H1 (cell line): ENCODE measurements around the gene CLVS2. TPM values are rescaled to one million over a fixed set of nuclear protein-coding genes. Genes with fewer than 3 reads are reported as not detected.

Experiments
- CTCF ChIA-PET: fragments of 300-600 bp; sonication (Branson Sonifier 250); formaldehyde crosslinking; loops from one replicate; lab custom pipeline; 2021; ENCODE audit not compliant: partially characterized antibody; lab: Charles Lee
- POLR2A ChIA-PET: fragments of 300-600 bp; sonication (Branson Sonifier 250); formaldehyde crosslinking; loops from one replicate; lab custom pipeline; 2021; ENCODE audit warnings: inconsistent platforms; ENCODE audit not compliant: partially characterized antibody; lab: Charles Lee
- DNase-seq, 2 experiments: peaks; one replicate each; pipeline versions ENCODE4 v3.0.0 to v3.0.0-alpha.2; 2010 to 2022; ENCODE audit warnings: low spot score in 2 of 2, low read depth in 1 of 2, mixed read lengths in 1 of 2
- FAIRE-seq: peaks from 2 replicates; lab custom pipeline; 2011; peaks lifted over from hg19 to GRCh38; lab: Jason Lieb, UNC
- H2AFZ ChIP-seq: 2 replicates; pipeline ENCODE4 v1.8.1; 2012; ENCODE audit warnings: low read length, inconsistent platforms
- H2AK5ac ChIP-seq: 2 replicates; pipeline ENCODE4 v1.6.1; 2013; ENCODE audit warnings: low read depth, low read length
- H2BK120ac ChIP-seq: replicated peaks from 2 replicates; pipeline ENCODE3; 2013; ENCODE audit warnings: low read depth, low read length, inconsistent platforms
- H2BK12ac ChIP-seq: 2 replicates; pipeline ENCODE4 v1.6.1; 2013; ENCODE audit warnings: low read depth, low read length
- H2BK15ac ChIP-seq: 2 replicates; pipeline ENCODE4 v1.6.1; 2013; ENCODE audit warnings: low read length
- H2BK20ac ChIP-seq: 2 replicates; pipeline ENCODE4 v1.6.1; 2013; ENCODE audit warnings: low read length
- H2BK5ac ChIP-seq: 2 replicates; pipeline ENCODE4 v1.6.1; 2013; ENCODE audit warnings: low read depth, low read length
- H3K14ac ChIP-seq: 2 replicates; pipeline ENCODE4 v1.6.1; 2013; ENCODE audit warnings: inconsistent platforms; ENCODE audit not compliant: insufficient read length
- H3K18ac ChIP-seq: 2 replicates; pipeline ENCODE4 v1.6.1; 2013; ENCODE audit warnings: low read length; ENCODE audit errors: extremely low read depth
- H3K23ac ChIP-seq: 2 replicates; pipeline ENCODE4 v1.6.1; 2013; ENCODE audit warnings: inconsistent platforms; ENCODE audit not compliant: insufficient read length
- H3K23me2 ChIP-seq: 2 replicates; pipeline ENCODE4 v1.6.1; 2013; ENCODE audit warnings: low read depth, low read length
- H3K27ac ChIP-seq: 2 replicates; pipeline ENCODE4 v1.6.1; 2011; ENCODE audit warnings: low read depth, low read length, inconsistent platforms
- H3K27me3 ChIP-seq, 4 experiments: replicated peaks in 1 of 4; 1 replicate in 1 of 4; 2 replicates in 3 of 4; pipeline versions ENCODE4 v1.6.1 to v1.8.1; 2011 to 2013; ENCODE audit warnings: low read length in 3 of 4, mild to moderate bottlenecking in 3 of 4, inconsistent platforms in 2 of 4, mixed read lengths in 2 of 4, moderate library complexity in 1 of 4; ENCODE audit not compliant: control insufficient read depth in 3 of 4, insufficient read depth in 3 of 4; ENCODE audit errors: extremely low read depth in 1 of 4
- H3K36me3 ChIP-seq, 4 experiments: 2 replicates each; pipeline versions ENCODE4 v1.6.1 to v1.8.1; 2011 to 2013; ENCODE audit warnings: mild to moderate bottlenecking in 4 of 4, low read length in 3 of 4, moderate library complexity in 2 of 4, control low read depth in 1 of 4, inconsistent platforms in 1 of 4; ENCODE audit not compliant: insufficient read depth in 4 of 4, control insufficient read depth in 2 of 4
- H3K4ac ChIP-seq: replicated peaks from 2 replicates; pipeline ENCODE3; 2013; ENCODE audit warnings: low read length, low read depth, mixed read lengths, inconsistent platforms; ENCODE audit not compliant: insufficient read length
- H3K4me1 ChIP-seq, 4 experiments: replicated peaks in 1 of 4; 1 replicate in 1 of 4; 2 replicates in 3 of 4; pipeline versions ENCODE4 v1.6.1 to v1.8.1; 2011 to 2013; ENCODE audit warnings: low read length in 3 of 4, inconsistent platforms in 2 of 4, mixed read lengths in 1 of 4; ENCODE audit not compliant: insufficient read depth in 4 of 4, control insufficient read depth in 3 of 4
- H3K4me2 ChIP-seq, 2 experiments: 2 replicates each; pipeline versions ENCODE4 v1.6.1 to v1.8.1; 2011 to 2013; ENCODE audit warnings: low read depth in 2 of 2, low read length in 2 of 2, control low read depth in 1 of 2, inconsistent platforms in 1 of 2, mild to moderate bottlenecking in 1 of 2; ENCODE audit not compliant: insufficient read depth in 1 of 2
- H3K4me3 ChIP-seq, 4 experiments: fragments of 200-600, 300-600 bp in 1 of 4; sonication (generic), shearing (Covaris generic), sonication (Bioruptor Twin) in 1 of 4; 2 replicates each; pipeline versions ENCODE4 v1.5.1 to v1.8.1; 2011 to 2016; ENCODE audit warnings: low read length in 4 of 4, low read depth in 3 of 4, control low read depth in 2 of 4, inconsistent platforms in 2 of 4, mild to moderate bottlenecking in 2 of 4, mixed read lengths in 1 of 4, moderate library complexity in 1 of 4; ENCODE audit not compliant: insufficient read depth in 2 of 4; ENCODE audit errors: extremely low read depth in 1 of 4
- H3K56ac ChIP-seq: replicated peaks from 2 replicates; pipeline ENCODE3; 2013; ENCODE audit warnings: low read depth, mild to moderate bottlenecking, mixed read lengths, low read length, inconsistent platforms; ENCODE audit not compliant: insufficient read length
- H3K79me1 ChIP-seq: 2 replicates; pipeline ENCODE4 v1.6.1; 2013; ENCODE audit warnings: low read depth, low read length, control low read depth
- H3K79me2 ChIP-seq, 2 experiments: 2 replicates each; pipeline versions ENCODE4 v1.6.1 to v1.8.1; 2012 to 2013; ENCODE audit warnings: low read length in 2 of 2, mild to moderate bottlenecking in 2 of 2, inconsistent platforms in 1 of 2; ENCODE audit not compliant: insufficient read depth in 2 of 2, control insufficient read depth in 1 of 2
- H3K9ac ChIP-seq, 4 experiments: replicated peaks in 1 of 4; 1 replicate in 1 of 4; 2 replicates in 3 of 4; pipeline versions ENCODE4 v1.6.1 to v1.8.1; 2011 to 2013; ENCODE audit warnings: low read depth in 3 of 4, low read length in 3 of 4, control low read depth in 2 of 4, mild to moderate bottlenecking in 2 of 4, moderate library complexity in 2 of 4, inconsistent platforms in 1 of 4; ENCODE audit errors: extremely low read depth in 1 of 4
- H3K9me3 ChIP-seq, 2 experiments: 2 replicates each; pipeline versions ENCODE4 v1.6.1 to v1.8.1; 2012 to 2013; ENCODE audit warnings: mild to moderate bottlenecking in 2 of 2, moderate library complexity in 2 of 2, control low read depth in 1 of 2, inconsistent platforms in 1 of 2, low read depth in 1 of 2, low read length in 1 of 2, mixed read lengths in 1 of 2; ENCODE audit not compliant: insufficient read depth in 2 of 2
- H4K20me1 ChIP-seq, 2 experiments: replicated peaks in 1 of 2; 2 replicates each; pipeline versions ENCODE3 to v1.8.1; 2011 to 2013; ENCODE audit warnings: inconsistent platforms in 2 of 2, low read length in 2 of 2, mild to moderate bottlenecking in 1 of 2; ENCODE audit not compliant: insufficient read depth in 2 of 2, control insufficient read depth in 1 of 2
- H4K5ac ChIP-seq: 2 replicates; pipeline ENCODE4 v1.6.1; 2013; ENCODE audit warnings: low read length, low read depth, mixed read lengths, inconsistent platforms; ENCODE audit not compliant: insufficient read length
- H4K8ac ChIP-seq: 2 replicates; pipeline ENCODE4 v1.8.0; 2013; ENCODE audit warnings: mild to moderate bottlenecking, moderate library complexity, low read length, inconsistent platforms; ENCODE audit not compliant: insufficient read depth; ENCODE audit errors: extremely low read depth
- H4K91ac ChIP-seq: replicated peaks from 2 replicates; pipeline ENCODE3; 2013; ENCODE audit warnings: low read length, mixed read lengths, inconsistent platforms; ENCODE audit not compliant: insufficient read length
- ASH2L ChIP-seq: fragments of 200-600, 300-600 bp; sonication (generic); IDR thresholded peaks from one replicate; pipeline ENCODE4 v1.7.1; 2017; ENCODE audit warnings: low read length
- BCL11A ChIP-seq, 2 experiments: IDR thresholded peaks; one replicate each; pipeline ENCODE4 v1.6.1; 2011; ENCODE audit warnings: low read depth in 2 of 2, low read length in 2 of 2, mild to moderate bottlenecking in 2 of 2
- BRCA1 ChIP-seq: IDR thresholded peaks from 2 replicates; pipeline ENCODE4 v1.6.1; 2012; ENCODE audit warnings: low read depth, low read length, improper control_type of control experiment
- CEBPB ChIP-seq: IDR thresholded peaks from 2 replicates; pipeline ENCODE4 v1.6.1; 2012; ENCODE audit warnings: low read depth, low read length
- CHD1 ChIP-seq: IDR thresholded peaks from 2 replicates; pipeline ENCODE4 v1.6.1; 2012; ENCODE audit warnings: low read depth, low read length, improper control_type of control experiment
- FOSL1 ChIP-seq: IDR thresholded peaks from 2 replicates; pipeline ENCODE4 v1.6.1; 2011; ENCODE audit warnings: mild to moderate bottlenecking, low read depth, low read length, moderate library complexity; ENCODE audit not compliant: insufficient read depth
- GTF2F1 ChIP-seq: IDR thresholded peaks from 2 replicates; pipeline ENCODE4 v1.6.1; 2012; ENCODE audit warnings: low read depth, low read length, improper control_type of control experiment, borderline replicate concordance
- KDM4A ChIP-seq: IDR thresholded peaks from one replicate; pipeline ENCODE4 v1.7.1; 2012; ENCODE audit warnings: low read depth, mild to moderate bottlenecking, moderate library complexity, low read length, inconsistent platforms; ENCODE audit not compliant: severe bottlenecking
- NRF1 ChIP-seq: IDR thresholded peaks from 2 replicates; pipeline ENCODE4 v1.6.1; 2011; ENCODE audit warnings: mild to moderate bottlenecking, low read depth, low read length, improper control_type of control experiment
- POLR2A ChIP-seq, 2 experiments: IDR thresholded peaks; 1 replicate in 1 of 2; 2 replicates in 1 of 2; pipeline ENCODE4 v1.6.1; 2011; ENCODE audit warnings: low read depth in 2 of 2, low read length in 2 of 2, mild to moderate bottlenecking in 2 of 2; ENCODE audit errors: control extremely low read depth in 1 of 2
- POLR2AphosphoS5 ChIP-seq: IDR thresholded peaks from 2 replicates; pipeline ENCODE4 v1.6.1; 2011; ENCODE audit warnings: low read depth, low read length
- POU5F1 ChIP-seq: IDR thresholded peaks from 2 replicates; pipeline ENCODE4 v1.6.1; 2011; ENCODE audit warnings: low read depth, mild to moderate bottlenecking, low read length, moderate library complexity
- RBBP5 ChIP-seq: IDR thresholded peaks from 2 replicates; pipeline ENCODE4 v1.7.1; 2012; ENCODE audit warnings: low read depth, mild to moderate bottlenecking, inconsistent platforms, low read length, moderate library complexity, borderline replicate concordance
- SIN3A ChIP-seq, 2 experiments: IDR thresholded peaks in 1 of 2; conservative IDR thresholded peaks in 1 of 2; 2 replicates each; pipeline ENCODE4 v1.6.1; 2011 to 2012; ENCODE audit warnings: low read length in 2 of 2, improper control_type of control experiment in 1 of 2, low read depth in 1 of 2, mild to moderate bottlenecking in 1 of 2
- SP1 ChIP-seq: IDR thresholded peaks from 2 replicates; pipeline ENCODE4 v1.6.1; 2011; ENCODE audit warnings: low read depth, low read length
- SUZ12 ChIP-seq: fragments of 200-600 bp; sonication (generic); IDR thresholded peaks from 2 replicates; pipeline ENCODE4 v1.6.1; 2012; ENCODE audit warnings: mild to moderate bottlenecking, inconsistent platforms, low read length, moderate library complexity, mixed read lengths
- TCF12 ChIP-seq: IDR thresholded peaks from 2 replicates; pipeline ENCODE4 v1.6.1; 2011; ENCODE audit warnings: low read depth, mild to moderate bottlenecking, low read length
- ZNF274 ChIP-seq: IDR thresholded peaks from 2 replicates; pipeline ENCODE4 v1.7.0; 2012; ENCODE audit warnings: low read length, borderline replicate concordance; ENCODE audit errors: extremely low read depth
- polyA plus RNA-seq, 7 experiments: library from polyadenylated mRNA; depleted of rRNA in 3 of 7; stranded (reverse) in 5 of 7; unstranded in 2 of 7; fragments of >200 nt in 5 of 7; fragments of 200-250 nt in 2 of 7; gene quantifications; 1 replicate in 5 of 7; 2 replicates in 1 of 7; 4 replicates in 1 of 7; pipeline versions ENCODE4 v1.2.1 to v1.2.3, GENCODE V29; 2011 to 2013; ENCODE audit warnings: missing spikeins in 2 of 7, mixed read lengths in 2 of 7
- total RNA-seq: library from RNA; stranded (reverse); fragmentation: NEBNext Ultra II Directional; extraction: Animal tissue kit (Norgen Biotek cat#: 25700); gene quantifications from 2 replicates; pipeline ENCODE4 v1.2.1, GENCODE V29; 2021

The CLVS2 gene
- total and polyA plus RNA-seq, 2 of the 8 experiments (the other 6 are each of a cell fraction or from before 2014, with no cell fraction given) = 0.30 to 0.73 TPM

GRCh38 chr6:123007885-123008284 is 11.8 kb downstream of the CLVS2 start:
- Histone ChIP-seq H2BK5ac (no peak overlapping the region), H2BK20ac (no peak overlapping the region), H4K8ac (no peak overlapping the region), H3K27me3 (no peaks in the 10 kb centered on the region), H4K5ac (no peak overlapping the region), H3K79me2 (no peaks in the 10 kb centered on the region), H4K91ac (no peak overlapping the region), H3K23ac (no peak overlapping the region), H4K20me1 (no peaks in the 10 kb centered on the region), H3K23me2 (no peaks in the 10 kb centered on the region), H3K4me3 (no peak overlapping the region), H2AFZ (no peak overlapping the region), H2BK15ac (no peak overlapping the region), H3K9ac (no peak overlapping the region), H3K4me1 (no peaks in the 10 kb centered on the region), H3K79me1 (no peaks in the 10 kb centered on the region), H3K4ac (no peak overlapping the region), H3K27ac (no peak overlapping the region), H3K36me3 (no peaks in the 10 kb centered on the region), H3K56ac (no peak overlapping the region), H3K14ac (no peak overlapping the region), H2AK5ac (no peak overlapping the region), H3K18ac (no peak overlapping the region), H3K9me3 (no peaks in the 10 kb centered on the region), H2BK120ac (no peak overlapping the region), H2BK12ac (no peak overlapping the region), H3K4me2 (no peak overlapping the region)
- ChIA-PET CTCF (interaction anchor here (0.7 kb wide), 1 partner anchor 34 kb away, joined by 3 read pairs; no protein-coding TSS in a partner anchor), POLR2A (no interaction called here)
- DNase-seq (no peak), FAIRE-seq (no peak)
- TF ChIP-seq FOSL1 (no peak), BCL11A (IDR thresholded peaks at IDR 0.05; ENCODE audit: low read depth in 2 of 2, low read length in 2 of 2) (no peak), TCF12 (no peak), NRF1 (no peak), RBBP5 (no peak), KDM4A (no peak), POLR2AphosphoS5 (no peak), ASH2L (no peak), CEBPB (no peak), BRCA1 (no peak), POU5F1 (no peak), POLR2A (IDR thresholded peaks at IDR 0.05; ENCODE audit: control extremely low read depth in 1 of 2, low read depth in 2 of 2, low read length in 2 of 2) (no peak), GTF2F1 (no peak), CHD1 (no peak), SP1 (no peak), SUZ12 (no peak), SIN3A (conservative IDR thresholded peaks at IDR 0.05 in 1 of 2, IDR thresholded peaks at IDR 0.05 in 1 of 2; ENCODE audit: low read depth in 1 of 2, low read length in 2 of 2) (no peak), ZNF274 (no peak)
